Measurements from ENCODE around the gene PNPLA2. TPM values are rescaled to one million over a fixed set of nuclear protein-coding genes. Genes with fewer than 3 reads are reported as not detected.

PNPLA2 gene
- total and polyA plus RNA-seq, 2 of the 8 experiments (the other 6 are each of a cell fraction or from before 2014, with no cell fraction given) = 30.9 to 62.1 TPM

- TF ChIP-seq CHD7 (IDR thresholded peaks at IDR 0.05; ENCODE audit: insufficient replicate concordance, low read length) (no peak), YY1 (IDR thresholded peaks at IDR 0.05; ENCODE audit: low read depth, low read length) (no peak), CBX8 (IDR thresholded peaks at IDR 0.05; ENCODE audit: borderline replicate concordance, low read depth, low read length) (no peak), ZNF274 (IDR thresholded peaks at IDR 0.05; ENCODE audit: borderline replicate concordance, extremely low read depth, low read length) (no peak), ASH2L (IDR thresholded peaks at IDR 0.05; ENCODE audit: low read length) (no peak), KDM5A (IDR thresholded peaks at IDR 0.05; ENCODE audit: low read length) (no peak), GABPA (IDR thresholded peaks at IDR 0.05; ENCODE audit: borderline replicate concordance, insufficient read depth, low read length) (no peak), CHD1 (IDR thresholded peaks at IDR 0.05; ENCODE audit: low read depth, low read length) (no peak), SAP30 (IDR thresholded peaks at IDR 0.05; ENCODE audit: insufficient read depth, insufficient replicate concordance, low read length) (no peak)
- TF ChIP-seq, protein P1, sequence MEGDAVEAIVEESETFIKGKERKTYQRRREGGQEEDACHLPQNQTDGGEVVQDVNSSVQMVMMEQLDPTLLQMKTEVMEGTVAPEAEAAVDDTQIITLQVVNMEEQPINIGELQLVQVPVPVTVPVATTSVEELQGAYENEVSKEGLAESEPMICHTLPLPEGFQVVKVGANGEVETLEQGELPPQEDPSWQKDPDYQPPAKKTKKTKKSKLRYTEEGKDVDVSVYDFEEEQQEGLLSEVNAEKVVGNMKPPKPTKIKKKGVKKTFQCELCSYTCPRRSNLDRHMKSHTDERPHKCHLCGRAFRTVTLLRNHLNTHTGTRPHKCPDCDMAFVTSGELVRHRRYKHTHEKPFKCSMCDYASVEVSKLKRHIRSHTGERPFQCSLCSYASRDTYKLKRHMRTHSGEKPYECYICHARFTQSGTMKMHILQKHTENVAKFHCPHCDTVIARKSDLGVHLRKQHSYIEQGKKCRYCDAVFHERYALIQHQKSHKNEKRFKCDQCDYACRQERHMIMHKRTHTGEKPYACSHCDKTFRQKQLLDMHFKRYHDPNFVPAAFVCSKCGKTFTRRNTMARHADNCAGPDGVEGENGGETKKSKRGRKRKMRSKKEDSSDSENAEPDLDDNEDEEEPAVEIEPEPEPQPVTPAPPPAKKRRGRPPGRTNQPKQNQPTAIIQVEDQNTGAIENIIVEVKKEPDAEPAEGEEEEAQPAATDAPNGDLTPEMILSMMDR (IDR thresholded peaks at IDR 0.05; ENCODE audit: control extremely low read depth in 1 of 3, insufficient read depth in 1 of 3, low read depth in 1 of 3, low read length in 3 of 3) = no peak
These were observed 20.5 kb downstream of the PNPLA2 start (continued) for GRCh38 chr11:839280-839623.

Measured in H1 (cell line).